Right atrium auricular region (tissue), 2 donors: ENCODE data around the gene COMMD10. TPM values are rescaled to one million over a fixed set of nuclear protein-coding genes. Genes with fewer than 3 reads are reported as not detected.

Experiments
- DNase-seq: peaks from one replicate; pipeline ENCODE4 v3.0.0-alpha.2; 2019; ENCODE audit warnings: low spot score
- H3K27ac ChIP-seq, 2 donors: fragments of 200-600 bp; sonication (generic); 1 replicate in 1 of 2; 2 replicates in 1 of 2; pipeline ENCODE4 v1.5.1; 2016 to 2019
- H3K27me3 ChIP-seq, 2 donors: fragments of 200-600 bp; sonication (generic); one replicate each; pipeline versions ENCODE4 v1.5.1 to v1.6.0; 2017 to 2019
- H3K36me3 ChIP-seq: fragments of 200-600 bp; sonication (generic); one replicate; pipeline ENCODE4 v1.5.1; 2016
- H3K4me1 ChIP-seq, 2 donors: fragments of 200-600 bp; sonication (generic); one replicate each; pipeline versions ENCODE4 v1.5.1 to v1.6.0; 2017 to 2019
- H3K4me3 ChIP-seq, 2 donors: fragments of 200-600 bp; sonication (generic); 1 replicate in 1 of 2; 2 replicates in 1 of 2; pipeline ENCODE4 v1.5.1; 2017 to 2019; ENCODE audit warnings: mild to moderate bottlenecking in 1 of 2, moderate library complexity in 1 of 2
- H3K9me3 ChIP-seq, 2 donors: fragments of 200-600 bp; sonication (generic); one replicate each; pipeline ENCODE4 v1.5.1; 2019
- CTCF ChIP-seq, 2 donors: fragments of 200-600 bp; sonication (generic); IDR thresholded peaks; one replicate each; pipeline ENCODE4 v1.5.1; 2019; ENCODE audit warnings: antibody characterized with exemption in 2 of 2
- total RNA-seq, 2 donors: library from RNA; depleted of rRNA; stranded (reverse); fragments of >200 nt; gene quantifications; one replicate each; pipeline ENCODE4 v1.1.0, GENCODE V29; 2016

The COMMD10 gene
- total RNA-seq, 2 donors from 2014 or later, result 20.2 to 43.6 TPM

- TF ChIP-seq CTCF (IDR thresholded peaks at IDR 0.05), result no peak
- no peak for DNase-seq
- no peak overlapping the region for H3K4me3 ChIP-seq
- H3K36me3 ChIP-seq, result no peaks in the 10 kb centered on the region
- H3K27ac ChIP-seq, result no peak overlapping the region
- H3K27me3 ChIP-seq, result no peaks in the 10 kb centered on the region
- H3K4me1 ChIP-seq, result no peaks in the 10 kb centered on the region
- no peaks in the 10 kb centered on the region for H3K9me3 ChIP-seq
These were observed 153.2 kb downstream of the COMMD10 start for GRCh38 chr5:116237917-116238500.

GRCh38 chr5:116242343-116242742 is 157.5 kb downstream of the COMMD10 start:
- peaks cover 0 to 12% of the 10 kb centered on the region in 2 donors for H3K9me3 ChIP-seq
- H3K4me1 ChIP-seq, result no peaks in the 10 kb centered on the region
- no peaks in the 10 kb centered on the region for H3K36me3 ChIP-seq
- no peak for DNase-seq
- H3K27ac ChIP-seq, result no peak overlapping the region
- H3K4me3 ChIP-seq, result no peak overlapping the region
- no peaks in the 10 kb centered on the region for H3K27me3 ChIP-seq
- no peak for TF ChIP-seq CTCF (IDR thresholded peaks at IDR 0.05)

DNA sequence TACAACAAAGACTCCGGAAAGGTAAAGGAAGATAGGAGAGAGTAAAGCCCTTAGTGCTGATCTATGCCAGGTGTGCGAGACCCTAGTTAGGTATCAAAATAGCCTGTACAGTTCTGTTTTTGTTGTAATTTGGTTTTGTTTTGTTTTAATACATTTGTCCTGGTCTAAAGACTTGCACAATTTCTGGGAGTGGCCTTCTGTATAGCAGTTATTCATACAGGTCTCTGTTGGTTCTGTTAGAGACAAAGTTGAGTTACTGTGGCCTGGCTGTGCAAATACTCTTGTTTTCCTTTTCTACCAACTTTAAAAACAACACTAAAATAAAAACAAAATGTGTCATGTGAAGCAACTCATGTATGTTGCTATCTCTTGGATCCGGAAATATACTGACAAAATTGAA is 163.6 kb downstream of the COMMD10 start:
- H3K36me3 ChIP-seq, result no peaks in the 10 kb centered on the region
- no peak overlapping the region for H3K4me3 ChIP-seq
- H3K4me1 ChIP-seq, result no peaks in the 10 kb centered on the region
- H3K27me3 ChIP-seq, result no peaks in the 10 kb centered on the region
- TF ChIP-seq CTCF (IDR thresholded peaks at IDR 0.05), result no peak
- peaks cover 0 to 12% of the 10 kb centered on the region in 2 donors for H3K9me3 ChIP-seq
- no peak for DNase-seq
- no peak overlapping the region for H3K27ac ChIP-seq

GRCh38 chr5:116249648-116250047 is 164.8 kb downstream of the COMMD10 start:
- H3K4me1 ChIP-seq, result no peaks in the 10 kb centered on the region
- H3K36me3 ChIP-seq, result no peaks in the 10 kb centered on the region
- no peak for TF ChIP-seq CTCF (IDR thresholded peaks at IDR 0.05)
- peaks cover 0 to 12% of the 10 kb centered on the region in 2 donors for H3K9me3 ChIP-seq
- no peak overlapping the region for H3K4me3 ChIP-seq
- no peak overlapping the region for H3K27ac ChIP-seq
- no peak for DNase-seq
- H3K27me3 ChIP-seq, result no peaks in the 10 kb centered on the region

DNA sequence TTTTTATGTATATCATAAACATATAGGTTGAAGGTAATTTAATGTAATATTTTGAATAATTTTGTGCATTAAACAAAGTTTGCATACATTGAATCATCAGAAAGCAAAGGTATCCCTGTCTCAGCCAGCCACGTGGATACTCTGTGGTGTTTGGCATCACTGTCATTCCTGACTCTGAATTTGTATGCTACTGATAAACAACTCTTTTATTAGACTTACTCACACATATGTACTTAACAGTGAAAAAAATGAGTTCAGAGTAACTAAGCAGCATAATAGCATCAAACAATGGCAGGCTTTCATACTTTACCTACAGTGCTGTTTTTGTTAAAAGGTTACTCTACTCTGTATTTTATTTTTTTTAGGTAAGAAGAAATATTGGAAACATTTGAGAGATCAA is 171.9 kb downstream of the COMMD10 start:
- H3K9me3 ChIP-seq, result peaks cover 0 to 7% of the 10 kb centered on the region in 2 donors
- no peaks in the 10 kb centered on the region for H3K27me3 ChIP-seq
- H3K4me3 ChIP-seq, result no peak overlapping the region
- H3K4me1 ChIP-seq, result no peaks in the 10 kb centered on the region
- no peak for DNase-seq
- TF ChIP-seq CTCF (IDR thresholded peaks at IDR 0.05), result no peak
- H3K36me3 ChIP-seq, result no peaks in the 10 kb centered on the region
- no peak overlapping the region for H3K27ac ChIP-seq

- DNase-seq, result no peak
- Histone ChIP-seq H3K27ac (no peak overlapping the region), H3K36me3 (no peaks in the 10 kb centered on the region), H3K9me3 (no peaks in the 10 kb centered on the region), H3K27me3 (no peaks in the 10 kb centered on the region), H3K4me1 (no peaks in the 10 kb centered on the region), H3K4me3 (no peak overlapping the region)
- TF ChIP-seq CTCF (IDR thresholded peaks at IDR 0.05), result no peak
These were observed 180.6 kb downstream of the COMMD10 start for GRCh38 chr5:116265471-116265870.
